HEK293 (cell line): ENCODE measurements around the gene FILIP1.

ENCODE experiments used
- CTCF ChIA-PET: fragments of 350-600 bp; formaldehyde crosslinking; extraction: SDS; loops from one replicate; lab custom pipeline; 2021; ENCODE audit warnings: antibody characterized with exemption; lab: Yijun Ruan, JAX
- POLR2A ChIA-PET: fragments of 300-600 bp; formaldehyde crosslinking; extraction: SDS; loops from one replicate; lab custom pipeline; 2020; ENCODE audit warnings: antibody characterized with exemption, inconsistent platforms; lab: Yijun Ruan, JAX
- H3K27ac ChIP-seq: fragments of 200-500 bp; sonication (Bioruptor generic); 2 replicates; pipeline ENCODE4 v1.5.1; 2014; ENCODE audit warnings: low read depth, low read length, control low read depth, inconsistent platforms; ENCODE audit errors: extremely low read depth
- H3K36me3 ChIP-seq, 2 experiments: fragments of 200-500 bp in 1 of 2; sonication (Bioruptor generic) in 1 of 2; 1 replicate in 1 of 2; 2 replicates in 1 of 2; pipeline ENCODE4 v1.5.1; 2014 to 2017; ENCODE audit warnings: inconsistent platforms in 2 of 2, low read length in 2 of 2; ENCODE audit not compliant: control insufficient read depth in 2 of 2, insufficient read depth in 1 of 2
- H3K4me1 ChIP-seq: fragments of 200-500 bp; sonication (Bioruptor generic); 2 replicates; pipeline ENCODE4 v1.5.1; 2014; ENCODE audit warnings: mild to moderate bottlenecking, low read length, inconsistent platforms; ENCODE audit not compliant: control insufficient read depth, insufficient read depth
- H3K4me3 ChIP-seq: 2 replicates; pipeline ENCODE4 v1.5.1; 2011; ENCODE audit warnings: low read depth, mild to moderate bottlenecking, control low read depth, low read length, moderate library complexity
- H3K9me3 ChIP-seq: fragments of 200-500 bp; sonication (Bioruptor generic); 2 replicates; pipeline ENCODE4 v1.5.1; 2014; ENCODE audit warnings: low read depth, low read length, inconsistent platforms; ENCODE audit not compliant: control insufficient read depth, insufficient read depth
- FEZF1 ChIP-seq: fragments of 450-650 bp; formaldehyde crosslinking; IDR thresholded peaks from 2 replicates; pipeline ENCODE4 v1.5.1; 2016; ENCODE audit warnings: missing biosample characterization, missing genetic modification characterization
- GLIS1 ChIP-seq: fragments of 450-650 bp; formaldehyde crosslinking; IDR thresholded peaks from 2 replicates; pipeline ENCODE4 v1.5.1; 2016; ENCODE audit warnings: missing biosample characterization, missing genetic modification characterization
- IKZF3 ChIP-seq: fragments of 450-650 bp; IDR thresholded peaks from 2 replicates; pipeline ENCODE4 v1.5.0; 2018; ENCODE audit warnings: missing biosample characterization, mild to moderate bottlenecking, missing genetic modification characterization, moderate library complexity
- REPIN1 ChIP-seq: fragments of 450-650 bp; formaldehyde crosslinking; IDR thresholded peaks from 2 replicates; pipeline ENCODE4 v1.5.1; 2017; ENCODE audit warnings: missing biosample characterization, missing genetic modification characterization, low read depth
- WT1 ChIP-seq: fragments of 450-650 bp; formaldehyde crosslinking; IDR thresholded peaks from 2 replicates; pipeline ENCODE4 v1.5.1; 2016; ENCODE audit warnings: missing biosample characterization, missing genetic modification characterization
- ZFP37 ChIP-seq: fragments of 450-650 bp; formaldehyde crosslinking; IDR thresholded peaks from 2 replicates; pipeline ENCODE4 v1.5.1; 2016; ENCODE audit warnings: missing biosample characterization, missing genetic modification characterization
- ZNF133 ChIP-seq: fragments of 450-650 bp; formaldehyde crosslinking; IDR thresholded peaks from 2 replicates; pipeline ENCODE4 v1.5.1; 2016; ENCODE audit warnings: missing biosample characterization, missing genetic modification characterization
- ZNF248 ChIP-seq: fragments of 450-650 bp; formaldehyde crosslinking; IDR thresholded peaks from 2 replicates; pipeline ENCODE4 v1.5.1; 2017; ENCODE audit warnings: missing biosample characterization, missing genetic modification characterization
- ZNF292 ChIP-seq: fragments of 450-650 bp; formaldehyde crosslinking; IDR thresholded peaks from 2 replicates; pipeline ENCODE4 v1.5.1; 2016; ENCODE audit warnings: low read depth, missing biosample characterization, missing genetic modification characterization, borderline replicate concordance
- ZNF404 ChIP-seq: fragments of 450-650 bp; formaldehyde crosslinking; IDR thresholded peaks from 2 replicates; pipeline ENCODE4 v1.5.1; 2017; ENCODE audit warnings: missing biosample characterization, missing genetic modification characterization
- ZNF530 ChIP-seq: fragments of 450-650 bp; formaldehyde crosslinking; IDR thresholded peaks from 2 replicates; pipeline ENCODE4 v1.5.1; 2016; ENCODE audit warnings: low read depth, missing biosample characterization, missing genetic modification characterization
- ZNF549 ChIP-seq: fragments of 450-650 bp; IDR thresholded peaks from 2 replicates; pipeline ENCODE4 v1.5.1; 2018; ENCODE audit warnings: missing biosample characterization, missing genetic modification characterization, mild to moderate bottlenecking, inconsistent platforms, moderate library complexity
- ZNF670 ChIP-seq: fragments of 450-650 bp; formaldehyde crosslinking; IDR thresholded peaks from 2 replicates; pipeline ENCODE4 v1.5.1; 2016; ENCODE audit warnings: missing biosample characterization, missing genetic modification characterization, low read depth
- ZNF776 ChIP-seq: fragments of 450-650 bp; formaldehyde crosslinking; IDR thresholded peaks from 2 replicates; pipeline ENCODE4 v1.5.0; 2017; ENCODE audit warnings: missing biosample characterization, missing genetic modification characterization, borderline replicate concordance
- TF ChIP-seq, protein P1 (sequence below): fragments of 450-650 bp; formaldehyde crosslinking; IDR thresholded peaks from 2 replicates; pipeline ENCODE4 v1.5.1; 2016; ENCODE audit warnings: missing biosample characterization, missing genetic modification characterization
- TF ChIP-seq, protein P2 (sequence below): fragments of 450-650 bp; formaldehyde crosslinking; IDR thresholded peaks from 2 replicates; pipeline ENCODE4 v1.5.1; 2016; ENCODE audit warnings: missing biosample characterization, missing genetic modification characterization
- TF ChIP-seq, protein P3 (sequence below): fragments of 450-650 bp; formaldehyde crosslinking; IDR thresholded peaks from 2 replicates; pipeline ENCODE4 v1.5.1; 2016; ENCODE audit warnings: missing biosample characterization, missing genetic modification characterization

FILIP1 gene

DNA sequence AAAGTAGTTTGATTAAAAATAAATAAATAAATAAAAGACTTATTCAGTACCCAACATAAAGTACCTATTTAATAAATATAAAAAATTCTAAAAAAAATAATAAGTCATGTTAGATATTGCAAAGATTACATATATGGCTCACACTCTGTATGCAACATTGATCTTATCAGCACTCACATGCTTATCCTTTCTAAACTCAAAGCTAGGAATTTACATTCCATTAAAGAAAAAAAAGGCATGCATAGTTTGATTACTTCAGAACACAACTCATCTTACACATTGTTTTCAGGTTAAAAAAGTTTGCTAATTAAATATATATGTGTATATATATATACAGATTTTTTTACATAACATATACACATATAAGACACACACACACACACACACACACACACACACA, 96.4 kb downstream of the FILIP1 start:
- POLR2A ChIA-PET: no interaction called here
- Histone ChIP-seq H3K27ac (no peak overlapping the region), H3K4me3 (no peak overlapping the region), H3K4me1 (peaks cover 11% of the 10 kb centered on the region), H3K36me3 (no peaks in the 10 kb centered on the region), H3K9me3 (no peaks in the 10 kb centered on the region)
- TF ChIP-seq ZNF404 (tag by site-specific recombination): no peak
- TF ChIP-seq ZNF549: no peak
- TF ChIP-seq ZNF248 (tag by site-specific recombination): no peak
- CTCF ChIA-PET: interaction anchor here (0.6 to 1.4 kb wide), 5 partner anchors 12 to 130 kb away, joined by 3 to 5 read pairs (median 4); no protein-coding TSS in a partner anchor

DNA sequence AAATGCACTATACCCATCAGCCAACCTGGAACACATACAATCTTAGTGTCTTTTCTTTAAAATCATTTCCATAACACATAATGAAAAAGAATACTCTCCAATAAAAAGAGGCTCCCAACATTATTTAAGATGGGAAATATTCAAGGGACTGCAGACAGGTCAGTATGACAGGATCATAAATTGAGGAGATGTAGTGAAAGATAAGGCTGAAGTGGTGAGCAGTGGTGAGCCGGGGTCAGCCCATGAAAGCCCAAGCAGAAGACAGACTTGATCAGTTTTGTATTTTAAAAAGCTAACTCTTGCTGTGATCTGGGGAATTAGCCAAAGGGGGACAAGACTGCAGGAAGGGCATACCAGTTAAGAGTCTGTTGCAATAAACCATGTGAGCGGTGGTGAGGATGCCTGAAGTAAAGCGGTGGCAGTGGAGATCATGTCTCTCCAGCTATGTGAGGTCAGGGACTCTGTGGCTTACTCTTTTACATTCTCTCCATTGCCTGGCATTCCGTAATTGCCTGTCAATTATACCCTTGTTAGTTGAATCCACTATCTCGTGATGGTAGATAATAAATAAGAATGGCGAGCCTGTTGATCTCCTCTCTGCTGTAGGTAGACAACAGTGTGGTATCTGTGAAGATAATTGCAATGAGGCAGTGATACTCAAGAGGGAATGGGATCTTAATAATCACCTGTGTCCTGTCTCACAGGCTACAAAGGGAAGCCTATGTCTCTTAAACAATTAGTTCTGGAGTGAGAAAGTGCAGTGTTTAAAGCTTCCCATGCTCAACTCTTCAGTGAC, 97.4 kb downstream of the FILIP1 start:
- ChIA-PET POLR2A (interaction anchor here (0.5 kb wide), 1 partner anchor 128 kb away, joined by 6 read pairs; no protein-coding TSS in a partner anchor), CTCF (interaction anchor here (0.6 to 0.7 kb wide), 2 partner anchors 28 to 129 kb away, joined by 3 to 4 read pairs; no protein-coding TSS in a partner anchor)
- Histone ChIP-seq H3K4me1 (peaks cover 9% of the 10 kb centered on the region), H3K9me3 (no peaks in the 10 kb centered on the region), H3K4me3 (no peak overlapping the region), H3K27ac (no peak overlapping the region), H3K36me3 (no peaks in the 10 kb centered on the region)
- TF ChIP-seq REPIN1: no peak
- TF ChIP-seq, protein P1, sequence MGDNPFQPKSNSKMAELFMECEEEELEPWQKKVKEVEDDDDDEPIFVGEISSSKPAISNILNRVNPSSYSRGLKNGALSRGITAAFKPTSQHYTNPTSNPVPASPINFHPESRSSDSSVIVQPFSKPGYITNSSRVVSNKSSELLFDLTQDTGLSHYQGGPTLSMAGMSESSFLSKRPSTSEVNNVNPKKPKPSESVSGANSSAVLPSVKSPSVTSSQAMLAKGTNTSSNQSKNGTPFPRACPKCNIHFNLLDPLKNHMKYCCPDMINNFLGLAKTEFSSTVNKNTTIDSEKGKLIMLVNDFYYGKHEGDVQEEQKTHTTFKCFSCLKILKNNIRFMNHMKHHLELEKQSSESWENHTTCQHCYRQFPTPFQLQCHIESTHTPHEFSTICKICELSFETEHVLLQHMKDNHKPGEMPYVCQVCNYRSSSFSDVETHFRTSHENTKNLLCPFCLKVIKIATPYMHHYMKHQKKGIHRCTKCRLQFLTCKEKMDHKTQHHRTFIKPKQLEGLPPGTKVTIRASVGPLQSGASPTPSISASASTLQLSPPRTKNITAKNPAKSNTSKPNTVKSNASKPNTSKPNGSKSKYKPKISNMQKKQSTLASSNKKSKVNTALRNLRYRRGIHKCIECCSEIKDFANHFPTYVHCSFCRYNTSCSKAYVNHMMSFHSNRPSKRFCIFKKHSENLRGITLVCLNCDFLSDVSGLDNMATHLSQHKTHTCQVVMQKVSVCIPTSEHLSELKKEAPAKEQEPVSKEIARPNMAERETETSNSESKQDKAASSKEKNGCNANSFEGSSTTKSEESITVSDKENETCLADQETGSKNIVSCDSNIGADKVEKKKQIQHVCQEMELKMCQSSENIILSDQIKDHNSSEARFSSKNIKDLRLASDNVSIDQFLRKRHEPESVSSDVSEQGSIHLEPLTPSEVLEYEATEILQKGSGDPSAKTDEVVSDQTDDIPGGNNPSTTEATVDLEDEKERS (tag by site-specific recombination): no peak
- TF ChIP-seq ZNF133 (tag by site-specific recombination): no peak
- no peak for TF ChIP-seq ZNF776 (tag by site-specific recombination)
- no peak for TF ChIP-seq WT1 (tag by site-specific recombination)
- no peak for TF ChIP-seq ZFP37
- no peak for TF ChIP-seq ZNF292 (tag by site-specific recombination)
- TF ChIP-seq FEZF1: no peak
- no peak for TF ChIP-seq ZNF530
- TF ChIP-seq ZNF670 (tag by site-specific recombination): no peak
- TF ChIP-seq, protein P2, sequence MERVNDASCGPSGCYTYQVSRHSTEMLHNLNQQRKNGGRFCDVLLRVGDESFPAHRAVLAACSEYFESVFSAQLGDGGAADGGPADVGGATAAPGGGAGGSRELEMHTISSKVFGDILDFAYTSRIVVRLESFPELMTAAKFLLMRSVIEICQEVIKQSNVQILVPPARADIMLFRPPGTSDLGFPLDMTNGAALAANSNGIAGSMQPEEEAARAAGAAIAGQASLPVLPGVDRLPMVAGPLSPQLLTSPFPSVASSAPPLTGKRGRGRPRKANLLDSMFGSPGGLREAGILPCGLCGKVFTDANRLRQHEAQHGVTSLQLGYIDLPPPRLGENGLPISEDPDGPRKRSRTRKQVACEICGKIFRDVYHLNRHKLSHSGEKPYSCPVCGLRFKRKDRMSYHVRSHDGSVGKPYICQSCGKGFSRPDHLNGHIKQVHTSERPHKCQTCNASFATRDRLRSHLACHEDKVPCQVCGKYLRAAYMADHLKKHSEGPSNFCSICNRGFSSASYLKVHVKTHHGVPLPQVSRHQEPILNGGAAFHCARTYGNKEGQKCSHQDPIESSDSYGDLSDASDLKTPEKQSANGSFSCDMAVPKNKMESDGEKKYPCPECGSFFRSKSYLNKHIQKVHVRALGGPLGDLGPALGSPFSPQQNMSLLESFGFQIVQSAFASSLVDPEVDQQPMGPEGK: no peak
- TF ChIP-seq GLIS1 (tag by site-specific recombination): no peak
- no peak for TF ChIP-seq IKZF3 (tag by site-specific recombination)
- TF ChIP-seq, protein P3, sequence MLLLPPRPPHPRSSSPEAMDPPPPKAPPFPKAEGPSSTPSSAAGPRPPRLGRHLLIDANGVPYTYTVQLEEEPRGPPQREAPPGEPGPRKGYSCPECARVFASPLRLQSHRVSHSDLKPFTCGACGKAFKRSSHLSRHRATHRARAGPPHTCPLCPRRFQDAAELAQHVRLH (tag by site-specific recombination): no peak
- TF ChIP-seq, all 188 proteins: peak for 0
